Ishikawa (cell line): Measurements from ENCODE around the gene GJD4.

Experiments used
- TAF1 ChIP-seq: IDR thresholded peaks from 2 replicates; pipeline ENCODE4 v1.6.1; 2012; ENCODE audit warnings: low read depth, mild to moderate bottlenecking
- TF ChIP-seq, protein P1 (sequence below): IDR thresholded peaks from 2 replicates; pipeline ENCODE4 v1.6.1; 2012

DNA sequence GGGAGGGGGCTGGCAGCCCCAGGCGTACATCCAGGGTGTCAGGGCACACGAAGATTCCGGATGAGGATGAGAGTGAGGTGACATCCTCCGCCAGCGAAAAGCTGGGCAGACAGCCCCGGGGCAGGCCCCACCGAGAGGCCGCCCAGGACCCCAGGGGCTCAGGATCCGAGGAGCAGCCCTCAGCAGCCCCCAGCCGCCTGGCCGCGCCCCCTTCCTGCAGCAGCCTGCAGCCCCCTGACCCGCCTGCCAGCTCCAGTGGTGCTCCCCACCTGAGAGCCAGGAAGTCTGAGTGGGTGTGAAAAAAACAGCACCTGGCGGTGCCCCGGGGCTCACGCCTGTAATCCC, 3.2 kb downstream of the GJD4 start:
- TF ChIP-seq TAF1: no peak
- TF ChIP-seq, protein P1, sequence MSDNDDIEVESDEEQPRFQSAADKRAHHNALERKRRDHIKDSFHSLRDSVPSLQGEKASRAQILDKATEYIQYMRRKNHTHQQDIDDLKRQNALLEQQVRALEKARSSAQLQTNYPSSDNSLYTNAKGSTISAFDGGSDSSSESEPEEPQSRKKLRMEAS: no peak
